GM10248 (cell line): Measurements from ENCODE around the gene FBP2.

Source experiments
- CTCF ChIA-PET: fragments of 300-600 bp; sonication (Branson Sonifier 250); formaldehyde crosslinking; extraction: SDS; loops from one replicate; lab custom pipeline; 2021; ENCODE audit warnings: antibody characterized with exemption; lab: Yijun Ruan, JAX
- POLR2A ChIA-PET: fragments of 350-650 bp; sonication (Branson Sonifier 250); formaldehyde crosslinking; extraction: SDS; loops from one replicate; lab custom pipeline; 2020; ENCODE audit warnings: antibody characterized with exemption; lab: Yijun Ruan, JAX
- DNase-seq: peaks from one replicate; pipeline ENCODE4 v3.0.0; 2012; ENCODE audit errors: extremely low spot score
- CTCF ChIP-seq: IDR thresholded peaks from 2 replicates; pipeline ENCODE4 v1.5.1; 2012; ENCODE audit warnings: mild to moderate bottlenecking, low read depth; ENCODE audit errors: extremely low read depth, missing control alignments, control extremely low read depth

The FBP2 gene

GRCh38 chr9:94612071-94612470 lies 18.4 kb upstream of the FBP2 start:
- ChIA-PET CTCF (no interaction called here), POLR2A (no interaction called here)
- no peak for TF ChIP-seq CTCF
- no peak for DNase-seq

GRCh38 chr9:94611638-94612068 lies 18.0 kb upstream of the FBP2 start:
- CTCF ChIA-PET: no interaction called here
- POLR2A ChIA-PET: no interaction called here
- no peak for DNase-seq

GRCh38 chr9:94610181-94610606 lies 16.6 kb upstream of the FBP2 start:
- ChIA-PET POLR2A (no interaction called here), CTCF (no interaction called here)
- DNase-seq: no peak
- no peak for TF ChIP-seq CTCF

More at GRCh38 chr9:94611638-94612068, 18.0 kb upstream of the FBP2 start:
- TF ChIP-seq CTCF: no peak

GRCh38 chr9:94607423-94607691 lies 13.7 kb upstream of the FBP2 start:
- no peak for TF ChIP-seq CTCF
- CTCF ChIA-PET: no interaction called here
- POLR2A ChIA-PET: no interaction called here
- no peak for DNase-seq

GRCh38 chr9:94606646-94607422 lies 13.2 kb upstream of the FBP2 start:
- ChIA-PET POLR2A (no interaction called here), CTCF (no interaction called here)
- DNase-seq: no peak
- no peak for TF ChIP-seq CTCF

- POLR2A ChIA-PET: no interaction called here
- DNase-seq: peak; percentile 86
- CTCF ChIA-PET: interaction anchor here (1.0 to 2.5 kb wide), 6 partner anchors 18 to 52 kb away, joined by 3 to 8 read pairs (median 3); partner anchors contain the start of gene PCAT7
- TF ChIP-seq CTCF: peak; percentile 77
Observed at GRCh38 chr9:94603259-94604160, 9.9 kb upstream of the FBP2 start.
